K562 (cell line): ENCODE data around the gene BMP6. TPM values are rescaled to one million over a fixed set of nuclear protein-coding genes. Genes with fewer than 3 reads are reported as not detected.
A peak's percentile ranks its signal among the peaks of the same experiment; 100 is the strongest.

Experiments used
- CXXC5 ChIP-seq: fragments of 250-450 bp; sonication (Bioruptor Pico); IDR thresholded peaks from 2 replicates; pipeline ENCODE4 v1.8.0; 2022; ENCODE audit warnings: inconsistent platforms, mild to moderate bottlenecking, moderate library complexity
- FOXJ2 ChIP-seq: fragments of 200-800 bp; sonication (Bioruptor generic); IDR thresholded peaks from 2 replicates; pipeline ENCODE4 v1.6.1; 2016; ENCODE audit warnings: missing genetic modification characterization, missing compliant biosample characterization
- HDAC8 ChIP-seq: fragments of 450-650 bp; IDR thresholded peaks from 2 replicates; pipeline ENCODE4 v1.6.1; 2016; ENCODE audit warnings: mild to moderate bottlenecking, missing genetic modification characterization, moderate library complexity, missing compliant biosample characterization
- HMGN3 ChIP-seq: IDR thresholded peaks from 2 replicates; pipeline ENCODE4 v1.6.1; 2011; ENCODE audit warnings: borderline replicate concordance, low read depth, mild to moderate bottlenecking, mixed read lengths, low read length; ENCODE audit not compliant: insufficient read length; ENCODE audit errors: extremely low read depth
- KLF6 ChIP-seq: fragments of 250-450 bp; sonication (Bioruptor Pico); IDR thresholded peaks from 2 replicates; pipeline ENCODE4 v1.4.0; 2020; ENCODE audit warnings: mild to moderate bottlenecking, moderate library complexity, borderline replicate concordance
- L3MBTL2 ChIP-seq: fragments of 450-650 bp; IDR thresholded peaks from 2 replicates; pipeline ENCODE4 v1.6.1; 2016; ENCODE audit warnings: mild to moderate bottlenecking, moderate library complexity
- POLR2AphosphoS2 ChIP-seq: IDR thresholded peaks from 2 replicates; pipeline ENCODE4 v1.6.1; 2012; ENCODE audit warnings: low read length, improper control_type of control experiment
- RNF2 ChIP-seq: sonication (generic); IDR thresholded peaks from 2 replicates; pipeline ENCODE4 v1.6.1; 2016
- TAF1 ChIP-seq: IDR thresholded peaks from 2 replicates; pipeline ENCODE4 v1.6.1; 2011; ENCODE audit warnings: mild to moderate bottlenecking, low read length, moderate library complexity; ENCODE audit not compliant: insufficient read depth, control insufficient read depth, severe bottlenecking; ENCODE audit errors: extremely low read depth
- ZNF24 ChIP-seq: fragments of 450-650 bp; IDR thresholded peaks from 2 replicates; pipeline ENCODE4 v1.6.1; 2016
- ZNF354B ChIP-seq: fragments of 250-450 bp; sonication (Bioruptor Pico); IDR thresholded peaks from 2 replicates; pipeline ENCODE4 v1.4.0; 2020
- polyA plus RNA-seq, 8 experiments: library from polyadenylated mRNA; depleted of rRNA in 4 of 8; stranded (reverse) in 5 of 8; unstranded in 3 of 8; fragments of >200 nt; fragmentation: Nextera tagmentation in 2 of 8; fragmentation: Illumina TruSeq in 1 of 8; extraction: Ambion mirVana in 2 of 8; extraction: Trizol in 1 of 8; gene quantifications; 2 replicates each; pipeline versions ENCODE4 v1.2.1 to v1.2.3, GENCODE V29; 2011 to 2014; ENCODE audit warnings: inconsistent platforms in 1 of 8, missing spikeins in 1 of 8
- total RNA-seq, 7 experiments: library from RNA; depleted of rRNA in 6 of 7; stranded (reverse); fragments of >200 nt in 6 of 7; fragmentation: Illumina TruSeq in 2 of 7; extraction: Trizol in 2 of 7; gene quantifications; 2 replicates each; pipeline versions ENCODE4 v1.2.1 to v1.2.3, GENCODE V29; 2011 to 2021; ENCODE audit warnings: low replicate concordance in 1 of 7
- TF ChIP-seq, protein P1 (sequence below), 3 experiments: IDR thresholded peaks in 2 of 3; conservative IDR thresholded peaks in 1 of 3; 2 replicates each; pipeline ENCODE4 v1.5.1; 2011 to 2012; ENCODE audit warnings: low read length in 3 of 3, mild to moderate bottlenecking in 3 of 3, control low read depth in 2 of 3, improper control_type of control experiment in 1 of 3, inconsistent platforms in 1 of 3, low read depth in 1 of 3, mixed read lengths in 1 of 3, moderate library complexity in 1 of 3; ENCODE audit not compliant: insufficient read depth in 2 of 3
- TF ChIP-seq, protein P2 (sequence below): fragments of 250-450 bp; sonication (Bioruptor Pico); IDR thresholded peaks from 2 replicates; pipeline ENCODE4 v1.5.0; 2020; ENCODE audit warnings: mild to moderate bottlenecking, borderline replicate concordance
- TF ChIP-seq, protein P3 (sequence below), 2 experiments: fragments of 450-650 bp; IDR thresholded peaks; 2 replicates each; pipeline ENCODE4 v1.6.1; 2016; ENCODE audit warnings: mild to moderate bottlenecking in 2 of 2, borderline replicate concordance in 1 of 2, low read depth in 1 of 2, moderate library complexity in 1 of 2

The BMP6 gene
- total and polyA plus RNA-seq, 9 of the 15 experiments (the other 6 are each of a cell fraction or from before 2014, with no cell fraction given), result 0.01 to 0.13 (median 0.06) TPM; not detected in 3

DNA sequence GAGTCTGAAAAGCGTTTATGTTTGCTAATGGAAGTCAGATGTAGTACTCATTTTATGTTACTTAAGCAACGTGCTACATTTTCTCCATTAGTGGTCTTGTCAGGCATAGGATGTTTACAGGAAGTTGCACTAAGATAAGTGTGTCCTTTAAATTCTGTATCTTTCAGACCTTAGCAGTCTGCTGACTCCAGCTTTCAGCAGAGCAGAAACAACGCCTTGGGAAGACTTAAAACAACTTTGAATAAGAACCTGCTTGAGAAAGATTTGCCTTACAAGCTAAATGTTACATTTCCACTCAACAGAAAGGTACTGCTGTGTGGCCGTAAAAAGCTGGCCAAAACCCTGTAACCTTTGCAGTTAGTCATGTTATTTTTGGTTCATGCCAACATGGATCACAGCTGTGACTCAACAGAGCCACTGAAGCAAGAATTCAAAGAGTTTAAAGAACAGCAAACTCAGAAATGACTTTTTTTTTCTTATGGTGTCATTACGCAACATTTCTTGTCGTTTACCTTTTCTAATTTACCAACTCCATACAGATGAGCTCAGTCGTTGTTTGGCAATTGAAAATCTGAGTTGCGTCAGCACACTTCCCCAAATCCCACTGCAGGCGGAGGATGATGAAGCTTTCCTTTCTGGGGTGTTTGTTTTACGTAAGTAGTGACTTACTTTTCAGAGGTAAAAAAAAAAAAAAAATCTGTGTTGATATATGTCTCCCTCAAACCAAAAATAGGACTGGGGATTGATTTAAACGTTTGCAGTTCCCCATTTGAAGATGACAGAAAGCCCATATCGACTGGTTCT, 27.9 kb upstream of the BMP6 start (continued):
- TF ChIP-seq KLF6 (CRISPR knock-in tag) (0 out of 2 replicates have a peak, but pooled peaks have one; percentile 14), POLR2AphosphoS2 (no peak), L3MBTL2 (peak; percentile 63; the same call in 1 of the 2 replicates), HDAC8 (no peak), RNF2 (peak; percentile 33; the same call in 1 of the 2 replicates), FOXJ2 (tag) (no peak), TAF1 (no peak), CXXC5 (peak; percentile 59), HMGN3 (no peak), ZNF354B (CRISPR knock-in tag) (no peak), ZNF24 (no peak)
- TF ChIP-seq, protein P1, sequence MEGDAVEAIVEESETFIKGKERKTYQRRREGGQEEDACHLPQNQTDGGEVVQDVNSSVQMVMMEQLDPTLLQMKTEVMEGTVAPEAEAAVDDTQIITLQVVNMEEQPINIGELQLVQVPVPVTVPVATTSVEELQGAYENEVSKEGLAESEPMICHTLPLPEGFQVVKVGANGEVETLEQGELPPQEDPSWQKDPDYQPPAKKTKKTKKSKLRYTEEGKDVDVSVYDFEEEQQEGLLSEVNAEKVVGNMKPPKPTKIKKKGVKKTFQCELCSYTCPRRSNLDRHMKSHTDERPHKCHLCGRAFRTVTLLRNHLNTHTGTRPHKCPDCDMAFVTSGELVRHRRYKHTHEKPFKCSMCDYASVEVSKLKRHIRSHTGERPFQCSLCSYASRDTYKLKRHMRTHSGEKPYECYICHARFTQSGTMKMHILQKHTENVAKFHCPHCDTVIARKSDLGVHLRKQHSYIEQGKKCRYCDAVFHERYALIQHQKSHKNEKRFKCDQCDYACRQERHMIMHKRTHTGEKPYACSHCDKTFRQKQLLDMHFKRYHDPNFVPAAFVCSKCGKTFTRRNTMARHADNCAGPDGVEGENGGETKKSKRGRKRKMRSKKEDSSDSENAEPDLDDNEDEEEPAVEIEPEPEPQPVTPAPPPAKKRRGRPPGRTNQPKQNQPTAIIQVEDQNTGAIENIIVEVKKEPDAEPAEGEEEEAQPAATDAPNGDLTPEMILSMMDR (IDR thresholded peaks at IDR 0.05 in 2 of 3, conservative IDR thresholded peaks at IDR 0.05 in 1 of 3; ENCODE audit: insufficient read depth in 2 of 3, low read depth in 1 of 3, low read length in 3 of 3), result no peak
- TF ChIP-seq, protein P2, sequence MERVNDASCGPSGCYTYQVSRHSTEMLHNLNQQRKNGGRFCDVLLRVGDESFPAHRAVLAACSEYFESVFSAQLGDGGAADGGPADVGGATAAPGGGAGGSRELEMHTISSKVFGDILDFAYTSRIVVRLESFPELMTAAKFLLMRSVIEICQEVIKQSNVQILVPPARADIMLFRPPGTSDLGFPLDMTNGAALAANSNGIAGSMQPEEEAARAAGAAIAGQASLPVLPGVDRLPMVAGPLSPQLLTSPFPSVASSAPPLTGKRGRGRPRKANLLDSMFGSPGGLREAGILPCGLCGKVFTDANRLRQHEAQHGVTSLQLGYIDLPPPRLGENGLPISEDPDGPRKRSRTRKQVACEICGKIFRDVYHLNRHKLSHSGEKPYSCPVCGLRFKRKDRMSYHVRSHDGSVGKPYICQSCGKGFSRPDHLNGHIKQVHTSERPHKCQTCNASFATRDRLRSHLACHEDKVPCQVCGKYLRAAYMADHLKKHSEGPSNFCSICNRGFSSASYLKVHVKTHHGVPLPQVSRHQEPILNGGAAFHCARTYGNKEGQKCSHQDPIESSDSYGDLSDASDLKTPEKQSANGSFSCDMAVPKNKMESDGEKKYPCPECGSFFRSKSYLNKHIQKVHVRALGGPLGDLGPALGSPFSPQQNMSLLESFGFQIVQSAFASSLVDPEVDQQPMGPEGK (CRISPR knock-in tag), result no peak
- TF ChIP-seq, protein P3, sequence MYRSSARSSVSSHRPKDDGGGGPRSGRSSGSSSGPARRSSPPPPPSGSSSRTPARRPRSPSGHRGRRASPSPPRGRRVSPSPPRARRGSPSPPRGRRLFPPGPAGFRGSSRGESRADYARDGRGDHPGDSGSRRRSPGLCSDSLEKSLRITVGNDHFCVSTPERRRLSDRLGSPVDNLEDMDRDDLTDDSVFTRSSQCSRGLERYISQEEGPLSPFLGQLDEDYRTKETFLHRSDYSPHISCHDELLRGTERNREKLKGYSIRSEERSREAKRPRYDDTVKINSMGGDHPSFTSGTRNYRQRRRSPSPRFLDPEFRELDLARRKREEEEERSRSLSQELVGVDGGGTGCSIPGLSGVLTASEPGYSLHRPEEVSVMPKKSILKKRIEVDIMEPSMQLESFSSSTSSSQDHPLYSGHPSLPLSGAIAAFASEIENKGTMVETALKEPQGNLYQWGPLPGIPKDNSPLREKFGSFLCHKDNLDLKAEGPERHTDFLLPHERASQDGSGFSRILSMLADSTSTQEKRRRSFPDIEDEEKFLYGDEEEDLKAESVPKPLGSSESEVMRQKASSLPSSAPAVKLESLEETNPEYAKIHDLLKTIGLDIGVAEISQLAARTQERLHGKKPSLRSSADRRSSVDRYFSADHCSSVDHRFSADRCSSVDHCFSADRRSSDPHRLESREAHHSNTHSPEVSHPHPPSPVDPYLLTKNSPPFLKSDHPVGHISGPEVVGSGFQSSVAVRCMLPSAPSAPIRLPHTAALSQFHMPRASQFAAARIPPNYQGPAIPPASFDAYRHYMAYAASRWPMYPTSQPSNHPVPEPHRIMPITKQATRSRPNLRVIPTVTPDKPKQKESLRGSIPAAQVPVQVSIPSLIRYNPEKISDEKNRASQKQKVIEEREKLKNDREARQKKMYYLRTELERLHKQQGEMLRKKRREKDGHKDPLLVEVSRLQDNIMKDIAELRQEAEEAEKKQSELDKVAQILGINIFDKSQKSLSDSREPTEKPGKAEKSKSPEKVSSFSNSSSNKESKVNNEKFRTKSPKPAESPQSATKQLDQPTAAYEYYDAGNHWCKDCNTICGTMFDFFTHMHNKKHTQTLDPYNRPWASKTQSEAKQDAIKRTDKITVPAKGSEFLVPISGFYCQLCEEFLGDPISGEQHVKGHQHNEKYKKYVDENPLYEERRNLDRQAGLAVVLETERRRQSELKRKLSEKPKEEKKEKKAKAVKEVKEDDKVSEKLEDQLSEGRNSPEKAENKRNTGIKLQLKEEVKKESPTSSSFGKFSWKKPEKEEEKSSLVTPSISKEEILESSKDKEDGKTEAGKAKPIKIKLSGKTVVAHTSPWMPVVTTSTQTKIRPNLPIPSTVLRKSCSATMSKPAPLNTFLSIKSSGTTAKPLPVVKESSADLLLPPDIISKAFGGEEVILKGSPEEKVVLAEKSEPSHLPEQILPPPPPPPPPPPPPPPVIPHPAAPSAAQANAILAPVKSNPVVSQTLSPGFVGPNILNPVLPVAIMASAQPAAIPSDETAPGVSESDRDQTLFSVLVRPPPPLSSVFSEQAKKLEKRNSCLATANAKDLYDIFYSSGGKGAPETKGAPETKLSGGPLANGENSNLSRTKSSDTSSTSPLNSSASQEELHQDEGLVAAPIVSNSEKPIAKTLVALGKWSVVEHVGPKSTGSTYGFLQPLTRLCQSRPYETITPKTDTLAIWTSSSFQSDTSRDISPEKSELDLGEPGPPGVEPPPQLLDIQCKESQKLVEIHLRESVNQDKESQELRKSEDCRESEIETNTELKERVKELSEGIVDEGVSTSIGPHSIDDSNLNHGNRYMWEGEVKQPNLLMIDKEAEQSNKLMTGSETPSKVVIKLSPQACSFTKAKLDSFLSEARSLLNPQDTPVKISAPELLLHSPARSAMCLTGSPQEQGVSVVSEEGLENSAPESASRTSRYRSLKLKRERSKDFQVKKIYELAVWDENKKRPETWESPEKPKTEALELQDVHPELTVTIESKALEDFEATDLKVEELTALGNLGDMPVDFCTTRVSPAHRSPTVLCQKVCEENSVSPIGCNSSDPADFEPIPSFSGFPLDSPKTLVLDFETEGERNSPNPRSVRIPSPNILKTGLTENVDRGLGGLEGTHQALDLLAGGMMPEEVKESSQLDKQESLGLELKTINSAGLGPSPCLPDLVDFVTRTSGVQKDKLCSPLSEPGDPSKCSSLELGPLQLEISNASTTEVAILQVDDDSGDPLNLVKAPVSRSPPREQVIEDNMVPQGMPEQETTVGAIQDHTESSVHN (IDR thresholded peaks at IDR 0.05; ENCODE audit: borderline replicate concordance in 1 of 2, low read depth in 1 of 2), result peak in 1 of 2 experiments; percentile 90; a peak in 2 of 4 replicates
